Epithelial cell of proximal tubule (primary cell): ENCODE data around the gene CLEC20A. TPM values are rescaled to one million over a fixed set of nuclear protein-coding genes. Genes with fewer than 3 reads are reported as not detected.

Source experiments
- DNase-seq: peaks from one replicate; pipeline ENCODE4 v3.0.0-alpha.2; 2011; ENCODE audit warnings: low read depth
- H3K4me3 ChIP-seq: 2 replicates; pipeline ENCODE4 v1.5.1; 2011; ENCODE audit warnings: low read depth, mild to moderate bottlenecking, low read length
- CTCF ChIP-seq: conservative IDR thresholded peaks from 2 replicates; pipeline ENCODE4 v1.5.1; 2012; ENCODE audit warnings: low read depth, mild to moderate bottlenecking, low read length
- total RNA-seq: library from RNA; depleted of rRNA; stranded (reverse); fragments of >200 nt; gene quantifications from 2 replicates; pipeline ENCODE4 v1.2.3, GENCODE V29; 2015

CLEC20A gene
- total RNA-seq, 1 donor from 2014 or later = not detected

GRCh38 chr1:178464141-178464540 is 32.6 kb downstream of the CLEC20A start:
- no peak for DNase-seq
- no peak for TF ChIP-seq CTCF
- no peak overlapping the region for H3K4me3 ChIP-seq

- no peak for DNase-seq
- no peak for TF ChIP-seq CTCF
- no peak overlapping the region for H3K4me3 ChIP-seq
Measured at GRCh38 chr1:178461701-178462100, 35.1 kb downstream of the CLEC20A start.

GRCh38 chr1:178461104-178461503 is 35.7 kb downstream of the CLEC20A start:
- no peak for TF ChIP-seq CTCF
- no peak for DNase-seq
- no peak overlapping the region for H3K4me3 ChIP-seq

GRCh38 chr1:178458203-178458602 is 38.6 kb downstream of the CLEC20A start:
- no peak for TF ChIP-seq CTCF
- no peak overlapping the region for H3K4me3 ChIP-seq

GRCh38 chr1:178457651-178458050 is 39.1 kb downstream of the CLEC20A start:
- DNase-seq = no peak
- no peak for TF ChIP-seq CTCF
- no peak overlapping the region for H3K4me3 ChIP-seq

More at GRCh38 chr1:178458203-178458602, 38.6 kb downstream of the CLEC20A start:
- no peak for DNase-seq

GRCh38 chr1:178456472-178456871 is 40.3 kb downstream of the CLEC20A start:
- no peak overlapping the region for H3K4me3 ChIP-seq
- TF ChIP-seq CTCF = no peak
- no peak for DNase-seq

GRCh38 chr1:178452013-178452412 is 44.8 kb downstream of the CLEC20A start:
- DNase-seq = no peak
- H3K4me3 ChIP-seq = no peak overlapping the region
- no peak for TF ChIP-seq CTCF
